Ovary (tissue), 9 donors: ENCODE results near the gene TNFRSF19. TPM values are rescaled to one million over a fixed set of nuclear protein-coding genes. Genes with fewer than 3 reads are reported as not detected.

Experiments used
- DNase-seq, 5 donors: peaks; one replicate each; pipeline ENCODE4 v3.0.0-alpha.2; 2019 to 2020
- H3K27ac ChIP-seq, 2 donors: fragments of 200-600 bp; one replicate each; pipeline versions ENCODE4 v1.5.1 to v1.8.0; 2019 to 2022
- H3K27me3 ChIP-seq: fragments of 200-600 bp; one replicate; pipeline ENCODE4 v1.8.0; 2022
- H3K36me3 ChIP-seq: fragments of 200-600 bp; sonication (generic); one replicate; pipeline ENCODE4 v1.5.1; 2019
- H3K4me1 ChIP-seq: one replicate; pipeline ENCODE4 v1.8.1; 2013; ENCODE audit warnings: mild to moderate bottlenecking, moderate library complexity; ENCODE audit not compliant: insufficient read depth
- H3K4me3 ChIP-seq: fragments of 200-600 bp; sonication (generic); one replicate; pipeline ENCODE4 v1.5.1; 2017
- H3K9me3 ChIP-seq, 2 donors: fragments of 200-600 bp in 1 of 2; sonication (generic) in 1 of 2; one replicate each; pipeline versions ENCODE4 v1.5.1 to v1.8.1; 2013 to 2019; ENCODE audit warnings: mild to moderate bottlenecking in 1 of 2, moderate library complexity in 1 of 2
- EP300 ChIP-seq: sonication (generic); formaldehyde crosslinking; IDR thresholded peaks from one replicate; pipeline ENCODE4 v1.6.1; 2017; ENCODE audit warnings: antibody characterized with exemption
- POLR2A ChIP-seq: fragments of 450-650 bp; IDR thresholded peaks from one replicate; pipeline ENCODE4 v1.6.1; 2017; ENCODE audit warnings: antibody characterized with exemption, mild to moderate bottlenecking, moderate library complexity
- WGBS, 3 donors: extraction: QIAGEN DNeasy Blood & Tissue Kit in 1 of 3; methylation state at CpG; one replicate each; pipeline versions ENCODE4 v1.1.5 to v1.1.7; 2013 to 2017; 5-methylcytosine and 5-hydroxymethylcytosine counted together
- intact Hi-C, 4 donors: fragments of 100-400 bp; cut with DNase I; formaldehyde crosslinking; loops; one replicate each; pipeline versions ENCODE4 v1.11.0 to v1.15.1; 2022 to 2023
- polyA plus RNA-seq, 2 donors: library from polyadenylated mRNA; stranded (reverse); fragments of 200-250 nt in 1 of 2; fragments of 350-450 nt in 1 of 2; fragmentation: Illumina TruSeq in 1 of 2; extraction: RNeasy Lipid Tissue Mini Kit (QIAGEN cat#74804) in 1 of 2; gene quantifications; one replicate each; pipeline ENCODE4 v1.2.3, GENCODE V29; 2013 to 2014
- total RNA-seq, 7 donors: library from RNA; depleted of rRNA in 2 of 7; stranded (reverse); fragments of >200 nt in 2 of 7; fragmentation: NEBNext Ultra II Directional in 3 of 7; extraction: Animal tissue kit (Norgen Biotek cat#: 25700) in 3 of 7; gene quantifications; one replicate each; pipeline versions ENCODE4 v1.1.0 to v1.2.4, GENCODE V29; 2016 to 2023
- TF ChIP-seq, protein P1 (sequence below), 3 donors: fragments of 450-650 bp in 2 of 3; fragments of 200-600 bp in 1 of 3; IDR thresholded peaks; one replicate each; pipeline versions ENCODE4 v1.5.1 to v1.8.0; 2016 to 2022; ENCODE audit warnings: antibody characterized with exemption in 3 of 3, mild to moderate bottlenecking in 1 of 3
- donor health status: DM: no; HTN: no; CAD: no; lungs with moderate emphysema.
- donor health status: DM: no; HTN: no; CAD: no.
- donor health status: Bipolar disorder and iron deficiency.
- donor health status: DM: yes; HTN: yes; CAD: no.
- donor health status: DM: no; HTN: no; CAD: no.
- donor health status: DM: yes; HTN: yes; CAD: no.

The TNFRSF19 gene
- total and polyA plus RNA-seq, 9 donors, result 2.6 to 15.3 (median 4.8) TPM

DNA sequence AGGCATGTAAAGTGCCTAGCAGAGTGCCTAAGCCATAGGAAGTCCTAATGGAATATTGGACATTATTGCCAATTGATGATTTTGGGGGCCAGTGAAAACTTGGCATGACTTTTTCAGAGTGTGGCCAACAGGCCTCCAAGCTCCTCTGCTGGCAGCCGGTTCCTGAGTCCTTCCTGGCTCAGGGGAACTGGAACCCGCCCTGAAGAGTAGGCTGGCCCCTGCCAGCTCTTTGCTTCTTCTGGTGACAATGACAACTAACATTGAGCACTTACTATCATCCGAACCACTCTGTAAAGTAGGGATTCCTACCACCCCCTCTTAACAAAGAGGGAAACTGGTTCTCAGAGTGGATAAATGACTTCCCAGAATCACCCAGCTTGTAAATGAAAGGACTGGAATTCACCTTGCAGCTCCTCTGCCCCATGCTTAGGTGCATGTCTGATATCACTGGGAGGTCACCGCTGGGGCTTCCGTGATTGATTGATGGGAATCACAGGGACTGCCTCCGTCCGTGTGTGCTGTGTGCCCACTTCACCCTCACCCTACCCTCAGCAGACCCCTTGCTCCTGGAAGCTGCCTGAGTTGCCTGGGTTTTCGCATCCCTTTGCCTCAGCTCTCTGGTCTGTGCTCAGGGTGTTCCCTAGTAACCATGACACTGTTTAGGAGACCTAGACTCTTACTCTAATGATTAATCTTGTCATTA lies 50.6 kb downstream of the TNFRSF19 start:
- WGBS, 3 donors, result 91 to 92% (median 91%) methylated on average over 8 of the region's 8 CpGs

GRCh38 chr13:23621316-23621645 lies 51.1 kb downstream of the TNFRSF19 start:
- Histone ChIP-seq H3K27ac (no peak overlapping the region), H3K4me3 (no peak overlapping the region), H3K4me1 (no peaks in the 10 kb centered on the region), H3K27me3 (no peaks in the 10 kb centered on the region), H3K9me3 (no peaks in the 10 kb centered on the region), H3K36me3 (no peaks in the 10 kb centered on the region)
- DNase-seq, result no peak
- TF ChIP-seq POLR2A, result no peak
- no peak for TF ChIP-seq EP300
- TF ChIP-seq, protein P1, sequence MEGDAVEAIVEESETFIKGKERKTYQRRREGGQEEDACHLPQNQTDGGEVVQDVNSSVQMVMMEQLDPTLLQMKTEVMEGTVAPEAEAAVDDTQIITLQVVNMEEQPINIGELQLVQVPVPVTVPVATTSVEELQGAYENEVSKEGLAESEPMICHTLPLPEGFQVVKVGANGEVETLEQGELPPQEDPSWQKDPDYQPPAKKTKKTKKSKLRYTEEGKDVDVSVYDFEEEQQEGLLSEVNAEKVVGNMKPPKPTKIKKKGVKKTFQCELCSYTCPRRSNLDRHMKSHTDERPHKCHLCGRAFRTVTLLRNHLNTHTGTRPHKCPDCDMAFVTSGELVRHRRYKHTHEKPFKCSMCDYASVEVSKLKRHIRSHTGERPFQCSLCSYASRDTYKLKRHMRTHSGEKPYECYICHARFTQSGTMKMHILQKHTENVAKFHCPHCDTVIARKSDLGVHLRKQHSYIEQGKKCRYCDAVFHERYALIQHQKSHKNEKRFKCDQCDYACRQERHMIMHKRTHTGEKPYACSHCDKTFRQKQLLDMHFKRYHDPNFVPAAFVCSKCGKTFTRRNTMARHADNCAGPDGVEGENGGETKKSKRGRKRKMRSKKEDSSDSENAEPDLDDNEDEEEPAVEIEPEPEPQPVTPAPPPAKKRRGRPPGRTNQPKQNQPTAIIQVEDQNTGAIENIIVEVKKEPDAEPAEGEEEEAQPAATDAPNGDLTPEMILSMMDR (IDR thresholded peaks at IDR 0.05), result no peak
- intact Hi-C loops, result no loop called here
- WGBS, 3 donors, result 27 to 41% (median 38%) methylated on average over 2 of the region's 2 CpGs

More for the DNA sequence above, 50.6 kb downstream of the TNFRSF19 start:
- Histone ChIP-seq H3K4me3 (no peak overlapping the region), H3K27me3 (no peaks in the 10 kb centered on the region), H3K36me3 (no peaks in the 10 kb centered on the region), H3K4me1 (no peaks in the 10 kb centered on the region), H3K27ac (no peak overlapping the region), H3K9me3 (no peaks in the 10 kb centered on the region)
- intact Hi-C loops, result no loop called here
- TF ChIP-seq, protein P1 (IDR thresholded peaks at IDR 0.05), result no peak
- TF ChIP-seq POLR2A (no peak), EP300 (no peak)
- no peak for DNase-seq

GRCh38 chr13:23622985-23623384 lies 52.8 kb downstream of the TNFRSF19 start:
- intact Hi-C loops, result no loop called here
- 82 to 93% (median 88%) methylated on average over 3 of the region's 3 CpGs for WGBS, 3 donors

GRCh38 chr13:23623394-23623793 lies 53.2 kb downstream of the TNFRSF19 start:
- H3K4me1 ChIP-seq, result no peaks in the 10 kb centered on the region
- H3K27me3 ChIP-seq, result no peaks in the 10 kb centered on the region
- H3K4me3 ChIP-seq, result no peak overlapping the region
- H3K36me3 ChIP-seq, result no peaks in the 10 kb centered on the region
- no peak overlapping the region for H3K27ac ChIP-seq
- intact Hi-C loops, result no loop called here
- TF ChIP-seq EP300 (no peak), POLR2A (no peak)
- TF ChIP-seq, protein P1 (IDR thresholded peaks at IDR 0.05), result no peak
- no peak for DNase-seq
- no peaks in the 10 kb centered on the region for H3K9me3 ChIP-seq
- WGBS, 3 donors, result 93 to 97% (median 95%) methylated on average over 3 of the region's 3 CpGs

More at GRCh38 chr13:23622985-23623384, 52.8 kb downstream of the TNFRSF19 start:
- TF ChIP-seq EP300 (no peak), POLR2A (no peak)
- TF ChIP-seq, protein P1 (IDR thresholded peaks at IDR 0.05), result no peak
- H3K4me3 ChIP-seq, result no peak overlapping the region
- no peak for DNase-seq
- H3K36me3 ChIP-seq, result no peaks in the 10 kb centered on the region
- H3K4me1 ChIP-seq, result no peaks in the 10 kb centered on the region
- no peaks in the 10 kb centered on the region for H3K27me3 ChIP-seq
- no peaks in the 10 kb centered on the region for H3K9me3 ChIP-seq
- H3K27ac ChIP-seq, result no peak overlapping the region
